ENCODE measurements around the gene TFRC. TPM values are rescaled to one million over a fixed set of nuclear protein-coding genes. Genes with fewer than 3 reads are reported as not detected.
"Not testable (repeated sequence)": the region's sequence is repeated elsewhere in the genome, so short reads cannot be mapped to it uniquely, and the experiment has no call there.

TFRC gene
- total RNA-seq, 2 experiments from 2014 or later = 234 to 239 TPM

- H3K4me1 Mint-ChIP-seq; H3K4me3 Mint-ChIP-seq; H3K27ac Mint-ChIP-seq; DNase-seq; POLR2A ChIA-PET; CTCF ChIA-PET; H3K36me3 Mint-ChIP-seq (ENCODE audit: low read depth); H3K9me3 Mint-ChIP-seq: not testable (repeated sequence)
- peaks cover 16% of the 10 kb centered on the region for H3K27me3 Mint-ChIP-seq
Measured at GRCh38 chr3:196005338-196005737, 76.6 kb downstream of the TFRC start.

DNA sequence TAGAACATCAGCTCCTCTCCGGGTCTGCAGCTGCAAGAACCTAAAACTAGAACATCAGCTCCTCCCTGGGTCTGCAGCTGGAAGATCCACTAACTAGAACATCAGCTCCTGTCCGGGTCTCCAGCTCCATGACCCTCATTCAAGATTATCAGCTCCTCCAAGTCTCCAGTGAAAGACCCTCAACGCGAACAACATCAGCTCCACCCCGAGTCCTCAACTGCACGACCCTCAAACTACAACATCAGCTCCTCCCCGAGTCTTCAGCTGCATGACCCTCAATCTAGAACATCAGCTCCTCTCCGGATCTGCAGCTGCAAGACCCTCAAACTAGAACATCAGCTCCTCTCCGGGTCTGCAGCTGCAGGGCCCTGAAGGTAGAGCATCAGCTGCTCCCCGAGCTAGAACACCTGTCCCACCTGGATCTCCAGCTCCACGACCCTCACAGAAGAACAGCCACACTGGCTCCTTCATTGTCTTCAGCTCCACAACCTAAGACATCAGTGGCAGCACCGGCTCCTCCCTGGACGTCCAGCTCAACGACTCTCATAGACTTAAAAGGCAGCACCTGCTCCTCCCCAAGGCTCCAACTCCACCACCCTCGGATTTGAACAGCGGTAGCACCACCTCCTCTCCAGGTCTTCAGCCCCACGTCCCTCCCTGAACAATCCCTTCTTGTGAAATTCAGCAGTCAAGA lies 77.4 kb downstream of the TFRC start:
- H3K27me3 Mint-ChIP-seq; DNase-seq; POLR2A ChIA-PET; H3K4me1 Mint-ChIP-seq; H3K27ac Mint-ChIP-seq; H3K4me3 Mint-ChIP-seq; H3K9me3 Mint-ChIP-seq; H3K36me3 Mint-ChIP-seq (ENCODE audit: low read depth): not testable (repeated sequence)
- CTCF ChIA-PET = interaction anchor here (0.6 to 1.0 kb wide), 3 partner anchors 75 to 396 kb away, joined by 3 to 5 read pairs (median 3); no protein-coding TSS in a partner anchor

- no peak for DNase-seq
- no peaks in the 10 kb centered on the region for H3K9me3 Mint-ChIP-seq
- no peak overlapping the region for H3K27ac Mint-ChIP-seq
- ChIA-PET POLR2A (no interaction called here), CTCF (interaction anchor here (0.6 to 1.3 kb wide), 4 partner anchors 58 to 193 kb away, joined by 3 to 5 read pairs (median 4); no protein-coding TSS in a partner anchor)
- no peaks in the 10 kb centered on the region for H3K36me3 Mint-ChIP-seq (ENCODE audit: low read depth)
- H3K4me3 Mint-ChIP-seq = no peak overlapping the region
- H3K4me1 Mint-ChIP-seq = no peaks in the 10 kb centered on the region
- H3K27me3 Mint-ChIP-seq = peaks cover 9% of the 10 kb centered on the region
Measured at GRCh38 chr3:196003611-196004010, 78.3 kb downstream of the TFRC start.

GRCh38 chr3:196002721-196003120 lies 79.2 kb downstream of the TFRC start:
- CTCF ChIA-PET = interaction anchor here (1.3 kb wide), 1 partner anchor 194 kb away, joined by 4 read pairs; no protein-coding TSS in a partner anchor
- H3K9me3 Mint-ChIP-seq; H3K27ac Mint-ChIP-seq; H3K4me1 Mint-ChIP-seq; DNase-seq; POLR2A ChIA-PET; H3K4me3 Mint-ChIP-seq; H3K27me3 Mint-ChIP-seq; H3K36me3 Mint-ChIP-seq (ENCODE audit: low read depth): not testable (repeated sequence)

DNA sequence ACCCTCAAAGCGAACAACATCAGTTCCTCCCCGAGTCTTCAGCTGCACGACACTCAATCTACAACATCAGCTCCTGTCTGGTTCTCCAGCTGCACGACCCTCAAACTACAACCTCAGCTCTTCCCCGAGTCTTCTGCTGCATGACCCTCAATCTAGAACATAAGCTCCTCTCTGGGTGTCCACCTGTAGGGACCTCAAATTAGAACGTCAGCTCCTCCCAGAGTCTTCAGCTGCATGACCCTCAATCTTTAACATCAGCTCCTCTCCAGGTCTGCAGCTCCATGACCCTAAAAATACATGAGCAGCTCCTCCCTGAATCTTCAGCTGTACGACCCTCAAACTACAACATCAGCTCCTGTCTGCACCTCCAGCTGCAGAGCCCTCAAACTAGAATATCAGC lies 80.7 kb downstream of the TFRC start:
- not testable (repeated sequence) for H3K9me3 Mint-ChIP-seq

GRCh38 chr3:196000360-196000950 lies 81.4 kb downstream of the TFRC start:
- H3K4me1 Mint-ChIP-seq; H3K36me3 Mint-ChIP-seq (ENCODE audit: low read depth); H3K4me3 Mint-ChIP-seq; H3K27ac Mint-ChIP-seq; H3K9me3 Mint-ChIP-seq; DNase-seq: not testable (repeated sequence)
- H3K27me3 Mint-ChIP-seq = peaks cover 11% of the 10 kb centered on the region
- ChIA-PET POLR2A (interaction anchor here (1.4 kb wide), 1 partner anchor 59 kb away, joined by 5 read pairs; no protein-coding TSS in a partner anchor), CTCF (interaction anchor here (0.5 to 1.2 kb wide), 3 partner anchors 17 to 75 kb away, joined by 3 to 4 read pairs (median 4); no protein-coding TSS in a partner anchor)

More for the DNA sequence above, 80.7 kb downstream of the TFRC start:
- H3K4me1 Mint-ChIP-seq; H3K27ac Mint-ChIP-seq; H3K4me3 Mint-ChIP-seq; H3K36me3 Mint-ChIP-seq (ENCODE audit: low read depth); CTCF ChIA-PET; DNase-seq: not testable (repeated sequence)
- H3K27me3 Mint-ChIP-seq = peaks cover 11% of the 10 kb centered on the region
- POLR2A ChIA-PET = interaction anchor here (0.5 kb wide), 1 partner anchor 151 kb away, joined by 3 read pairs; no protein-coding TSS in a partner anchor

DNA sequence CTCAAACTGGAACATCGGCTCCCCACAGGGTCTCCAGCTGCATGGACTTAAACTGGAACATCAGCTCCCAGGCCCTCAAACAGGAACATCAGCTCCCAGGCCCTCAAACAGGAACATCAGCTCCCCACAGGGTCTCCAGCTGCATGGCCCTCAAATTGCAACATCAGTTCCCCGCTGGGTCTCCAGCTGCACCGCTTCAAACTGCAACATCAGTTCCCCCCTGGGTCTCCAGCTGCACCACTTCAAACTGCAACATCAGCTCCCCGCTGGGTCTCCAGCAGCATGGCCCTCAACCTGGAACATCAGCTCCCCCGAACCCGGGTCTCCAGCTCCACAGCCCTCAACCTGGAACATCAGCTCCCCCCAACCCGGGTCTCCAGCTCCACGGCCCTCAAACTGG lies 82.0 kb downstream of the TFRC start:
- CTCF ChIA-PET = interaction anchor here (0.5 to 1.2 kb wide), 3 partner anchors 17 to 76 kb away, joined by 3 to 4 read pairs (median 4); no protein-coding TSS in a partner anchor
- POLR2A ChIA-PET = interaction anchor here (1.4 kb wide), 1 partner anchor 59 kb away, joined by 5 read pairs; no protein-coding TSS in a partner anchor
- no peaks in the 10 kb centered on the region for H3K9me3 Mint-ChIP-seq
- no peaks in the 10 kb centered on the region for H3K4me1 Mint-ChIP-seq
- no peak for DNase-seq
- H3K27ac Mint-ChIP-seq = no peak overlapping the region
- peaks cover 10% of the 10 kb centered on the region for H3K27me3 Mint-ChIP-seq
- H3K4me3 Mint-ChIP-seq = no peak overlapping the region
- H3K36me3 Mint-ChIP-seq (ENCODE audit: low read depth) = no peaks in the 10 kb centered on the region

Other genes with a start within 250 kb of the TFRC start
- 100 to 1,000 TPM; 121 to 136 TPM for gene TNK2, start 173.5 kb downstream of the TFRC start, total RNA-seq
- not detected for gene ZDHHC19, start 129.3 kb upstream of the TFRC start, total RNA-seq
- gene SLC51A, start 134.4 kb upstream of the TFRC start, total RNA-seq = not detected
- 10 to 100 TPM; 69.5 to 69.7 TPM for gene PCYT1A, start 205.6 kb upstream of the TFRC start, total RNA-seq
- 10 to 100 TPM; 20.3 to 23.0 TPM for gene DYNLT2B, start 236.2 kb upstream of the TFRC start, total RNA-seq

Measured in activated CD4-positive, alpha-beta T cell treated with anti-CD3 and anti-CD28 coated beads, Interleukin-2, amount 10 ng/mL, durations not matched to agents 7 days and 5 days (primary cell).